ENCODE measurements around the gene FPGS.
A peak's percentile ranks its signal among the peaks of the same experiment; 100 is the strongest.

Gene FPGS

DNA sequence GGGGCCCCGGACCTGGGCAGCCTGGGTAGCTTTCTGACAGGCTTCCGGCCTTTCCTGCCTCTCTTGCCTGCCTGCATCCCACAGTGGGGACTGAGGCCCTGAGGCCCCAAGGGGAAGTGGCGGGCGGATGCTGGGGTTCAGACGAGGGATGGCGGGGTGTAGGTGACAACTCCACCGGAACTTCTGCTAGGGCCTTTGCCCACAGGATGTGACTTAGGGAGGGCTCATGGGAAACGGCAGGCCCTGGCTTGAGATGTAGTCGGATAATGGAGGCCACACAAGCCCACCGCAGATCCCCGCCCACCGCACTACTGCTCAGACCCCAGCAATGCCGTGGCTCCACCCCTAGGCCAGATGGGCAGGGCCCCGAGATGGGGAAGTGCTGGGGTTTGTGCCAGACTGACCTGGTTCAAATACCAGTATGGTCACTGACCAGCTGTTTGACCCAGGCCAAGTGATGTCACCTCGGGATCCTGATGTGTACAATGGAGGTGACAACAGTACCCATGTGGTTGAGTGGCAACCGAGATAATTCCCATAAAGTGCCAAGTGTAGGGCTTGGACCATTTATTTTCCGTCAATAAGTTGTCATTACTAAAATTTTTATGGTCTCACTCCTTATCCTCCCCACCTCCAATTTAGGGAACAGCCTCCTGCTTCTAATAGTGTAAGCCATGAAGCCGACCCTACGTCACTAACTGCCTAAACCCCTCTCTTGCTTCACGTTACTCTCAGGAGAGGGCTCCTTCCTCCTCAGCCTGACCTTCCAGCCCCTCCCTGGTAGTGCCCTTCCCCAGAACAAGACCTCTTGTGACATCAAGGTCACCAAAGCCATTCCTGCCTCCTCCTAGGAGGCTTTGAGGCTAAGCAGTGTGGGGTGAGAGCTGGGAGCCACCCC is 19.3 kb upstream of the FPGS start:
- no peak overlapping the region for H3K4me3 ChIP-seq (ENCODE audit: low read length)
- TF ChIP-seq, protein P1, sequence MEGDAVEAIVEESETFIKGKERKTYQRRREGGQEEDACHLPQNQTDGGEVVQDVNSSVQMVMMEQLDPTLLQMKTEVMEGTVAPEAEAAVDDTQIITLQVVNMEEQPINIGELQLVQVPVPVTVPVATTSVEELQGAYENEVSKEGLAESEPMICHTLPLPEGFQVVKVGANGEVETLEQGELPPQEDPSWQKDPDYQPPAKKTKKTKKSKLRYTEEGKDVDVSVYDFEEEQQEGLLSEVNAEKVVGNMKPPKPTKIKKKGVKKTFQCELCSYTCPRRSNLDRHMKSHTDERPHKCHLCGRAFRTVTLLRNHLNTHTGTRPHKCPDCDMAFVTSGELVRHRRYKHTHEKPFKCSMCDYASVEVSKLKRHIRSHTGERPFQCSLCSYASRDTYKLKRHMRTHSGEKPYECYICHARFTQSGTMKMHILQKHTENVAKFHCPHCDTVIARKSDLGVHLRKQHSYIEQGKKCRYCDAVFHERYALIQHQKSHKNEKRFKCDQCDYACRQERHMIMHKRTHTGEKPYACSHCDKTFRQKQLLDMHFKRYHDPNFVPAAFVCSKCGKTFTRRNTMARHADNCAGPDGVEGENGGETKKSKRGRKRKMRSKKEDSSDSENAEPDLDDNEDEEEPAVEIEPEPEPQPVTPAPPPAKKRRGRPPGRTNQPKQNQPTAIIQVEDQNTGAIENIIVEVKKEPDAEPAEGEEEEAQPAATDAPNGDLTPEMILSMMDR (IDR thresholded peaks at IDR 0.05; ENCODE audit: insufficient read depth, low read depth, low read length, missing control alignments) = no peak
- no peak for DNase-seq (ENCODE audit: low read depth)

DNA sequence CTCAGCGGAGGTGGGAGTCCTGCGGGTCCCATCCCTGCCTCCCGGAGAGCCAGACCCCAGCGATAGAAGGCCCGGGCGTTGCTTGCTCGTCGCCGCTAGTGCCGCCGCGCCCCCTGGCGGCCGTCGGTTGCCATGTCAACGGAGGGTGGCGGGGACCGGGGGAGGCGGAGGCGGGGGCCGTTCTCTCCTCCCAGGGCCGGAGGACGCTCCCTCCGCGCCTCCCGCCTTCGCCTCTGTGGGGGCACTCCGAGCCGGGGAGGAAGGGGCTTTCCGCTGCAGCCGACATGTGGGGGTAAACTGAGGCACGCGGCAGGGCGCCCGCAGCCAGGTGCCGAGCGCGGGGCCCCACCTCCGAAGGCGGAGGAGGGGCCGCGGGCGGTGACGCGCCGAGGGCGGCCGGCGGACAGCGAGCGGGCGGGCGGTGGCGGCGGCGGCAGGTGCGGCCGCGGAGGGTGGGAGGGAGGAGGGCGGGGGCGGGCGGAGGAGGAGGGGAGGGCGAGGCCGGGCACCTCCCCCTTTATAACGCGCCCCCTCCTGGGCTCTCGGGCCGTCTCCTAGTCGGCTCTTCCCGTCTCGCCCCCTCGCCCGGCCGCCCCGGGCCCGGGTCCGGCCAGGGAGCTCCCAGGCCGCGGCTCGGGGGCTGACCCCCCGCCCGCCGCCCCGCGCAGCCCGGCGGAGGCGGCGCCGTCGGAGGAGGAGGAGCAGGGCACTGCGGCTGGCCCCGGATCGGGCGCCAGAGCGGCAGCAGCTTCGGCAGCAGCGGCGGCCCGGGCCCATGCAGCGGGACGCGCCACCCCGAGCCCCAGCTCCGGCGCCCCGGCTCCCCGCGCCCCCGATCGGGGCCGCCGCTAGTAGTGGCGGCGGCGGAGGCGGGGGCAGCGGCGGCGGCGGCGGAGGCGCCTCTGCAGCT is 17.4 kb upstream of the FPGS start:
- TF ChIP-seq, protein P1 (IDR thresholded peaks at IDR 0.05; ENCODE audit: insufficient read depth, low read depth, low read length, missing control alignments) = peak; percentile 65
- peak; percentile 83 for DNase-seq (ENCODE audit: low read depth)
- peak overlapping the region; percentile 54 for H3K4me3 ChIP-seq (ENCODE audit: low read length)

DNA sequence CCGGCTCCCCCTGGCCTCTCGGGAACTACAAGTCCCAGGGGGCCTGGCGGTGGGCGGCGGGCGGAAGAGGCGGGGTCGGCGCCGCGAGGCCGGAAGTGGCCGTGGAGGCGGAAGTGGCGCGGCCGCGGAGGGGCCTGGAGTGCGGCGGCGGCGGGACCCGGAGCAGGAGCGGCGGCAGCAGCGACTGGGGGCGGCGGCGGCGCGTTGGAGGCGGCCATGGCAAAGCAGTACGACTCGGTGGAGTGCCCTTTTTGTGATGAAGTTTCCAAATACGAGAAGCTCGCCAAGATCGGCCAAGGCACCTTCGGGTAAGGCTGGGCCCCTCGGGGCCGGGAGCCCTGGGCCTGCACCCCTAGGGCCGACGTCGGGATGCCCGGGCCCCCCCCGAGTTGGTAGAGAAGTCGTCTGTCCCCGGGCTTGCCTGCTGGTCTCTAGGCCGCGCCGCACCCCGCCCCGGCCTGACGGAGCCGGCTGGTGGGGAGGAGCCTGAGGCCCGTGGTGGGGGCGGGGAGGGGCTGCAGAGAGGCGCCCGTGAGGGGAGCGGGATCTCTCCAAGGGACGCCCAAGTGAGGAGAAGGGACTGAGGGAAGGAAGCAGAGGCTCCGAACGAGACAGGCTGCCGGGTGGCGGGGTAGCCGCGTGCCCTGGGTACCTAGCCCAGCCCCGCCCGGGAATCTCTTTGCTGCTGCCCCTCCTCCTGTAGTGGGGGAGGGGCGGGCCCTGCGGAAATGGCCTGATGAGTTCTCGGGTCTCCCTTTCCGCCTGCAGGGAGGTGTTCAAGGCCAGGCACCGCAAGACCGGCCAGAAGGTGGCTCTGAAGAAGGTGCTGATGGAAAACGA is 16.5 kb upstream of the FPGS start, which contains the start of gene CDK9:
Gene CDK9, plus strand, starts transcription at position 102 of the 840 bp plus-strand sequence. Its CDS starts 115 bp downstream, at position 217.
- H3K4me3 ChIP-seq (ENCODE audit: low read length) = peak within 1 kb of the TSS; percentile 79
- TF ChIP-seq, protein P1 (IDR thresholded peaks at IDR 0.05; ENCODE audit: insufficient read depth, low read depth, low read length, missing control alignments) = no peak
- DNase-seq (ENCODE audit: low read depth) = peak; percentile 93

DNA sequence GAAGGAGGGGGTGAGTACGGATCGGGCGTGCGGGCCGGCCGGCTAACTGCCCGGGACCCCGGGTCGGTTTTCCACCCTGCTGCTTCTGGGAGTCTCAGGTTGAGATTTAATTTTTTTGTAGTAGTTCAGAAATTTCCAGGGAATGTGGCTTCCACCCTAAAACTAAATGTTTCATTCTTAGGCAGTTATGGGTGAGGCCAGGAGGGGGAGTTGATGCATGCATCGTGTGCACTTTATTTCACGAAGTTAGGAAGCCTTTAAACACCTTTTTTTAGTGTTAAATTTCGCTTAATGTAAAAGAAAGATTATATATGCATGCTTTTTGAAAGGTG is 15.9 kb upstream of the FPGS start:
- TF ChIP-seq, protein P1 (IDR thresholded peaks at IDR 0.05; ENCODE audit: insufficient read depth, low read depth, low read length, missing control alignments) = peak; percentile 58
- peak overlapping the region; percentile 79 for H3K4me3 ChIP-seq (ENCODE audit: low read length)
- DNase-seq (ENCODE audit: low read depth) = peak; percentile 25

DNA sequence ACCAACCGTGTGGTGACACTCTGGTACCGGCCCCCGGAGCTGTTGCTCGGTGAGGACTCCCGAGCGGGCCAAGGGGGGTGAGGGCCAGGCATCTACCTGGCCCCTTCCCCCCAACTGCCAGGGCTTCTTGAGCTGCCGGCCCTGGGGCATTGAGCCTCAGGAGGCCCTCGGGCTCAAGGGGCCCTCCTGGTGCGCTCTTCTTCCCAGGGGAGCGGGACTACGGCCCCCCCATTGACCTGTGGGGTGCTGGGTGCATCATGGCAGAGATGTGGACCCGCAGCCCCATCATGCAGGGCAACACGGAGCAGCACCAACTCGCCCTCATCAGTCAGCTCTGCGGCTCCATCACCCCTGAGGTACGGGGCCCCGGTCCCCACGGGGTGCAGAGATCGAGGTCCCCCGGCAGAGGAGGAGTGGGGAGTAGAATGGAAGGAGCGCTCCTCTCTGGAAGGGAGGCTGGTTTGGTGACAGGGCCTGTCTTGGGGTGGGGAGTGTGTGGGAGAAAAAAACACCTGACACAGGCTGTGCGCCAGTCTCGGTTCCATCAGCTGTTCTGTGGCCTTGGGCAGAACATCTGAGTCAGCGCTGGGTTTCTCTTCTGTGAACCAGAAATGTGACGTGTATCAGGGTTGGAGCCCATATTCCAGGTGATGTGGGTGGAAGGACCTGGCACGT is 14.2 kb upstream of the FPGS start:
- H3K4me3 ChIP-seq (ENCODE audit: low read length) = no peak overlapping the region
- TF ChIP-seq, protein P1 (IDR thresholded peaks at IDR 0.05; ENCODE audit: insufficient read depth, low read depth, low read length, missing control alignments) = no peak
- DNase-seq (ENCODE audit: low read depth) = peak; percentile 18

DNA sequence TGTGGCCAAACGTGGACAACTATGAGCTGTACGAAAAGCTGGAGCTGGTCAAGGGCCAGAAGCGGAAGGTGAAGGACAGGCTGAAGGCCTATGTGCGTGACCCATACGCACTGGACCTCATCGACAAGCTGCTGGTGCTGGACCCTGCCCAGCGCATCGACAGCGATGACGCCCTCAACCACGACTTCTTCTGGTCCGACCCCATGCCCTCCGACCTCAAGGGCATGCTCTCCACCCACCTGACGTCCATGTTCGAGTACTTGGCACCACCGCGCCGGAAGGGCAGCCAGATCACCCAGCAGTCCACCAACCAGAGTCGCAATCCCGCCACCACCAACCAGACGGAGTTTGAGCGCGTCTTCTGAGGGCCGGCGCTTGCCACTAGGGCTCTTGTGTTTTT is 13.5 kb upstream of the FPGS start:
- TF ChIP-seq, protein P1 (IDR thresholded peaks at IDR 0.05; ENCODE audit: insufficient read depth, low read depth, low read length, missing control alignments) = no peak
- DNase-seq (ENCODE audit: low read depth) = no peak
- no peak overlapping the region for H3K4me3 ChIP-seq (ENCODE audit: low read length)

Data from epithelial cell of esophagus (primary cell).